H9 (cell line): ENCODE measurements around the gene C1S. TPM values are rescaled to one million over a fixed set of nuclear protein-coding genes. Genes with fewer than 3 reads are reported as not detected.
A peak's percentile ranks its signal among the peaks of the same experiment; 100 is the strongest.

Experiments
- DNase-seq: peaks from one replicate; pipeline ENCODE4 v3.0.0-alpha.2; 2017
- H2AFZ ChIP-seq: one replicate; pipeline ENCODE4 v1.6.1; 2013; ENCODE audit warnings: mild to moderate bottlenecking, low read length, control low read depth, moderate library complexity
- H2AK5ac ChIP-seq: 2 replicates; pipeline ENCODE4 v1.6.1; 2013; ENCODE audit warnings: low read length, control low read depth, mixed read lengths; ENCODE audit not compliant: insufficient read length
- H2BK120ac ChIP-seq: one replicate; pipeline ENCODE4 v1.6.1; 2013; ENCODE audit warnings: low read depth, mild to moderate bottlenecking, low read length, control low read depth, inconsistent platforms; ENCODE audit not compliant: poor library complexity, severe bottlenecking
- H2BK12ac ChIP-seq: 2 replicates; pipeline ENCODE4 v1.6.1; 2013; ENCODE audit warnings: low read length, control low read depth, mixed read lengths, low read depth; ENCODE audit not compliant: insufficient read length
- H2BK15ac ChIP-seq: 2 replicates; pipeline ENCODE4 v1.6.1; 2013; ENCODE audit warnings: low read depth, low read length, control low read depth
- H2BK20ac ChIP-seq: one replicate; pipeline ENCODE4 v1.6.1; 2013; ENCODE audit warnings: low read depth, mild to moderate bottlenecking, low read length, control low read depth, inconsistent platforms; ENCODE audit not compliant: poor library complexity, severe bottlenecking
- H2BK5ac ChIP-seq: 2 replicates; pipeline ENCODE4 v1.6.1; 2013; ENCODE audit warnings: low read length, control low read depth, mixed read lengths; ENCODE audit not compliant: insufficient read length
- H3K14ac ChIP-seq: 2 replicates; pipeline ENCODE4 v1.6.1; 2013; ENCODE audit warnings: low read length, control low read depth; ENCODE audit not compliant: insufficient read depth
- H3K18ac ChIP-seq: 2 replicates; pipeline ENCODE4 v1.6.1; 2013; ENCODE audit warnings: low read depth, mild to moderate bottlenecking, mixed read lengths, low read length, control low read depth; ENCODE audit not compliant: insufficient read length
- H3K23ac ChIP-seq: 2 replicates; pipeline ENCODE4 v1.6.1; 2013; ENCODE audit warnings: low read length, control low read depth, mixed read lengths, low read depth; ENCODE audit not compliant: insufficient read length
- H3K23me2 ChIP-seq: 2 replicates; pipeline ENCODE4 v1.6.1; 2013; ENCODE audit warnings: low read depth, mild to moderate bottlenecking, mixed read lengths, low read length, control low read depth; ENCODE audit not compliant: insufficient read length, poor library complexity, severe bottlenecking
- H3K27ac ChIP-seq: 2 replicates; pipeline ENCODE4 v1.5.1; 2013; ENCODE audit warnings: low read length, control low read depth, mixed read lengths, low read depth; ENCODE audit not compliant: insufficient read length
- H3K27me3 ChIP-seq: 2 replicates; pipeline ENCODE4 v1.6.1; 2013; ENCODE audit warnings: low read length, control low read depth, inconsistent platforms; ENCODE audit not compliant: insufficient read depth
- H3K4ac ChIP-seq: 2 replicates; pipeline ENCODE4 v1.6.1; 2013; ENCODE audit warnings: low read depth, mild to moderate bottlenecking, control low read depth, inconsistent platforms, low read length, moderate library complexity
- H3K4me1 ChIP-seq: 2 replicates; pipeline ENCODE4 v1.6.1; 2013; ENCODE audit warnings: low read length, control low read depth, inconsistent platforms; ENCODE audit not compliant: insufficient read depth
- H3K4me2 ChIP-seq: 2 replicates; pipeline ENCODE4 v1.6.1; 2013; ENCODE audit warnings: low read length, control low read depth, mixed read lengths; ENCODE audit not compliant: insufficient read length, insufficient read depth
- H3K56ac ChIP-seq: 2 replicates; pipeline ENCODE4 v1.6.1; 2013; ENCODE audit warnings: low read depth, mild to moderate bottlenecking, mixed read lengths, low read length, control low read depth; ENCODE audit not compliant: insufficient read length
- H3K79me1 ChIP-seq: 2 replicates; pipeline ENCODE4 v1.6.1; 2013; ENCODE audit warnings: low read depth, mild to moderate bottlenecking, moderate library complexity, low read length, control low read depth, inconsistent platforms; ENCODE audit not compliant: insufficient read depth, poor library complexity, severe bottlenecking
- H3K79me2 ChIP-seq: 2 replicates; pipeline ENCODE4 v1.6.1; 2013; ENCODE audit warnings: low read length, control low read depth, inconsistent platforms; ENCODE audit not compliant: insufficient read depth
- H3K9ac ChIP-seq: 2 replicates; pipeline ENCODE4 v1.6.1; 2013; ENCODE audit warnings: low read length, control low read depth, mixed read lengths; ENCODE audit not compliant: insufficient read length; ENCODE audit errors: extremely low read depth
- H3K9me3 ChIP-seq: one replicate; pipeline ENCODE4 v1.6.1; 2013; ENCODE audit warnings: low read depth, low read length, inconsistent platforms; ENCODE audit not compliant: control insufficient read depth
- H3T11ph ChIP-seq: one replicate; pipeline ENCODE4 v1.6.1; 2013; ENCODE audit warnings: mild to moderate bottlenecking, low read length, control low read depth, inconsistent platforms
- H4K20me1 ChIP-seq: one replicate; pipeline ENCODE4 v1.6.1; 2013; ENCODE audit not compliant: control insufficient read depth, insufficient read length, insufficient read depth
- H4K5ac ChIP-seq: 2 replicates; pipeline ENCODE4 v1.6.1; 2013; ENCODE audit warnings: low read depth, mild to moderate bottlenecking, mixed read lengths, low read length, control low read depth; ENCODE audit not compliant: insufficient read length
- H4K8ac ChIP-seq: replicated peaks from 2 replicates; pipeline ENCODE4 v1.6.1; 2013; ENCODE audit warnings: low read length, control low read depth, mixed read lengths, low read depth; ENCODE audit not compliant: insufficient read length
- H4K91ac ChIP-seq: 2 replicates; pipeline ENCODE4 v1.6.1; 2013; ENCODE audit warnings: low read depth, mild to moderate bottlenecking, moderate library complexity, mixed read lengths, low read length, control low read depth; ENCODE audit not compliant: insufficient read length
- H3K27ac Mint-ChIP-seq, 3 experiments: 2 replicates in 2 of 3; 3 replicates in 1 of 3; pipeline ENCODE4 v1.8.0; 2020 to 2021; ENCODE audit warnings: mixed read lengths in 3 of 3, mild to moderate bottlenecking in 1 of 3, moderate library complexity in 1 of 3
- H3K27me3 Mint-ChIP-seq: 2 replicates; pipeline ENCODE4 v1.8.0; 2021; ENCODE audit warnings: low read depth, mild to moderate bottlenecking, moderate library complexity, mixed read lengths
- H3K36me3 Mint-ChIP-seq, 3 experiments: 2 replicates in 2 of 3; 3 replicates in 1 of 3; pipeline ENCODE4 v1.8.0; 2020 to 2021; ENCODE audit warnings: low read depth in 3 of 3, mixed read lengths in 3 of 3; ENCODE audit not compliant: insufficient read depth in 1 of 3
- H3K4me1 Mint-ChIP-seq, 2 experiments: 2 replicates each; pipeline ENCODE4 v1.8.0; 2020; ENCODE audit warnings: mixed read lengths in 2 of 2
- H3K4me3 Mint-ChIP-seq, 2 experiments: 2 replicates in 1 of 2; 3 replicates in 1 of 2; pipeline ENCODE4 v1.8.0; 2020 to 2021; ENCODE audit warnings: mild to moderate bottlenecking in 2 of 2, mixed read lengths in 2 of 2, moderate library complexity in 1 of 2
- H3K9me3 Mint-ChIP-seq, 2 experiments: 2 replicates in 1 of 2; 3 replicates in 1 of 2; pipeline ENCODE4 v1.8.0; 2020; ENCODE audit warnings: mild to moderate bottlenecking in 2 of 2, mixed read lengths in 2 of 2, moderate library complexity in 1 of 2
- CTCF ChIP-seq: fragments of 200-600 bp; sonication (generic); conservative IDR thresholded peaks from 3 replicates; pipeline ENCODE4 v1.8.0; 2021; ENCODE audit warnings: antibody characterized with exemption, mild to moderate bottlenecking
- WGBS: extraction: QIAGEN DNeasy Blood & Tissue Kit; methylation state at CpG from one replicate; pipeline ENCODE4 v1.1.7; 2013; ENCODE audit warnings: missing lambda C conversion rate, low lambda C conversion rate, mixed read lengths; ENCODE audit not compliant: insufficient read length; ENCODE audit errors: extremely low coverage; 5-methylcytosine and 5-hydroxymethylcytosine counted together
- total RNA-seq: library from RNA; stranded (reverse); gene quantifications from 2 replicates; pipeline ENCODE4 v1.2.1, GENCODE V29; 2021

Gene C1S
- total RNA-seq, 1 experiment from 2014 or later = 4.2 TPM

GRCh38 chr12:7058850-7059395 is 1.6 kb upstream of the C1S start:
- H3K27me3 Mint-ChIP-seq = peaks cover 4% of the 10 kb centered on the region
- H3K27ac Mint-ChIP-seq = peak overlapping the region in 1 of 3 experiments; percentile 33; a peak in 1 of 7 replicates
- no peaks in the 10 kb centered on the region for H3K36me3 Mint-ChIP-seq
- Histone ChIP-seq H2AFZ (no peak overlapping the region), H4K8ac (no peak overlapping the region), H3K18ac (no peak overlapping the region), H3K79me1 (no peaks in the 10 kb centered on the region), H3K79me2 (no peaks in the 10 kb centered on the region), H2BK15ac (no peak overlapping the region), H4K5ac (no peak overlapping the region), H3K4me1 (no peaks in the 10 kb centered on the region; the same call in 1 of the 2 replicates), H2BK5ac (no peak overlapping the region), H3K14ac (no peak overlapping the region), H3K4me2 (no peak overlapping the region), H3K9me3 (no peaks in the 10 kb centered on the region), H2BK20ac (no peak overlapping the region), H3K9ac (no peak overlapping the region), H2BK120ac (no peak overlapping the region), H3K56ac (no peak overlapping the region), H2BK12ac (no peak overlapping the region), H3K27ac (no peak overlapping the region), H3K23ac (no peak overlapping the region), H3K27me3 (no peaks in the 10 kb centered on the region), H3K4ac (no peak overlapping the region), H2AK5ac (no peak overlapping the region), H3K23me2 (no peaks in the 10 kb centered on the region), H4K20me1 (no peaks in the 10 kb centered on the region), H3T11ph (no peak overlapping the region), H4K91ac (no peak overlapping the region)
- WGBS = no CpG with 5 or more reads among the region's 9 CpGs
- TF ChIP-seq CTCF = no peak
- H3K4me3 Mint-ChIP-seq = no peak overlapping the region
- no peaks in the 10 kb centered on the region; a peak in 1 of 5 replicates for H3K9me3 Mint-ChIP-seq
- DNase-seq = no peak
- H3K4me1 Mint-ChIP-seq = peaks cover 14 to 16% of the 10 kb centered on the region in 2 experiments
